Transverse colon (tissue), 4 donors: ENCODE measurements around the gene DAAM1. TPM values are rescaled to one million over a fixed set of nuclear protein-coding genes. Genes with fewer than 3 reads are reported as not detected.

Source experiments
- DNase-seq: peaks from one replicate; pipeline ENCODE4 v3.0.0-alpha.2; 2019
- H3K27ac ChIP-seq, 4 donors: fragments of 200-600 bp; sonication (generic); 2 replicates each; pipeline ENCODE4 v1.5.1; 2016 to 2018; ENCODE audit warnings: inconsistent platforms in 4 of 4
- H3K27me3 ChIP-seq: fragments of 200-600 bp; sonication (generic); 2 replicates; pipeline ENCODE4 v1.5.1; 2017; ENCODE audit warnings: inconsistent platforms
- H3K36me3 ChIP-seq, 4 donors: fragments of 200-600 bp; sonication (generic); 2 replicates each; pipeline ENCODE4 v1.5.1; 2017 to 2019; ENCODE audit warnings: inconsistent platforms in 4 of 4
- H3K4me1 ChIP-seq, 4 donors: fragments of 200-600 bp; sonication (generic); 2 replicates each; pipeline ENCODE4 v1.5.1; 2017 to 2020; ENCODE audit warnings: inconsistent platforms in 4 of 4
- H3K4me3 ChIP-seq, 4 donors: fragments of 200-600 bp; sonication (generic); 1 replicate in 1 of 4; 2 replicates in 3 of 4; pipeline versions ENCODE4 v1.5.1 to v1.6.1; 2017 to 2019; ENCODE audit warnings: inconsistent platforms in 4 of 4
- H3K9me3 ChIP-seq, 2 donors: fragments of 200-600 bp; sonication (generic); 2 replicates each; pipeline ENCODE4 v1.5.1; 2017 to 2019; ENCODE audit warnings: inconsistent platforms in 2 of 2
- EP300 ChIP-seq: sonication (generic); formaldehyde crosslinking; IDR thresholded peaks from one replicate; pipeline ENCODE4 v1.6.1; 2017; ENCODE audit warnings: antibody characterized with exemption, low read depth
- POLR2A ChIP-seq: fragments of 450-650 bp; IDR thresholded peaks from one replicate; pipeline ENCODE4 v1.6.1; 2016; ENCODE audit warnings: antibody characterized with exemption, mild to moderate bottlenecking, moderate library complexity
- POLR2AphosphoS5 ChIP-seq, 3 donors: sonication (generic); formaldehyde crosslinking; IDR thresholded peaks; one replicate each; pipeline ENCODE4 v1.6.1; 2016; ENCODE audit warnings: antibody characterized with exemption in 3 of 3
- WGBS, 2 donors: methylation state at CpG; one replicate each; pipeline ENCODE4 v1.1.5; 2018; ENCODE audit warnings: low coverage in 1 of 2; 5-methylcytosine and 5-hydroxymethylcytosine counted together
- in situ Hi-C, 4 donors: fragments of 200-750 bp; cut with MboI; loops; one replicate each; pipeline versions ENCODE4 v1.15.0 to v1.15.1; 2017; ENCODE audit warnings: low sequenced_read_pairs in 3 of 4, low pct_ligation_motif_present in 1 of 4, low pct_unique_long_range_greater_than_20kb in 1 of 4
- intact Hi-C: fragments of 100-400 bp; cut with DNase I; formaldehyde crosslinking; loops from one replicate; pipeline ENCODE4 v1.15.1; 2023; ENCODE audit warnings: low total_unique reads
- total RNA-seq, 4 donors: library from RNA; depleted of rRNA; stranded (reverse); fragments of >200 nt; gene quantifications; one replicate each; pipeline ENCODE4 v1.1.0, GENCODE V29; 2016
- TF ChIP-seq, protein P1 (sequence below), 5 experiments: fragments of 200-600 bp in 3 of 5; fragments of 450-650 bp in 2 of 5; sonication (generic) in 3 of 5; IDR thresholded peaks; 1 replicate in 2 of 5; 2 replicates in 3 of 5; pipeline ENCODE4 v1.5.1; 2016 to 2017; ENCODE audit warnings: antibody characterized with exemption in 5 of 5, inconsistent platforms in 3 of 5, mild to moderate bottlenecking in 2 of 5, moderate library complexity in 1 of 5

The DAAM1 gene
- total RNA-seq, 4 donors from 2014 or later: 23.9 to 44.5 (median 42.8) TPM

DNA sequence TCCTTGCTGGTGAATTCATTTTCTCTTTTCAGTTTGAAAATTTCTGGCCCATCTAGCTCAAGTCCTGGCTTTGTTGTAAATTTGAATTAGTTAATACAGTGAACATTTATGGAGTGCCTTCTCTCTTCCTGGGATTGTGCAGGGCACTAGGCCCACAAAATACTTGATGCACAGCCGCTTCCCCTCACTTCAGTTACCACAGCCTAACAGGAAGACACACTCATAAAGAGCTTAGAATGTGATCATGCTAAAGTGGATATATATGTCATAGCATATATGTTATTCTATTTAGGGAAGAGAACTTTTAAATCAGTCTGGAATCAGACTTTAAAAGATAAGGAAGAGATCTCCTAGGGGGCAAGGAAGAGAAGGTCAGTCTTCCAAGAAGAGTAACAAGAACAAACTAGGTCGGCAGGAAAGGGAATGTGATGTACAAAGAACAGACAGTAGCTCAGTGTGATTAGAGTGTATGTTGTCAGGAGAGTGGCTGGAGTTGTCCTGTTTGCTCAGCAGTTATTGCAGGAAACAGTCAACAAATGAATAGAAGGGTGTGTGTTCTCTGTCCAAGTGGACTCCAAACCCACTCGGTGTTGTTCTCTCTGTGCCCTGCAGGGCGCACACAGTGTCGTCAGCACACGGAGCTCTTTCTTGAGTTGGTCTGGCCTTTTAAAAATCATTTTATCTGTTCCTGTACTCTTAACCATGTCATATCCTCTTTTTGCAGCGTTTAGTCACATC, 74.4 kb downstream of the DAAM1 start:
- no peak overlapping the region for H3K4me3 ChIP-seq
- peak; percentile 61 for DNase-seq
- 50 to 56% methylated on average over 3 to 7 of the region's 7 CpGs for WGBS, 2 donors
- peak overlapping the region; percentile 29 to 53 (median 52) for H3K27ac ChIP-seq
- H3K27me3 ChIP-seq: no peaks in the 10 kb centered on the region
- H3K36me3 ChIP-seq: no peaks in the 10 kb centered on the region
- H3K4me1 ChIP-seq: peaks cover 0 to 22% (median 9%) of the 10 kb centered on the region in 4 donors
- intact Hi-C loops: no loop called here
- H3K9me3 ChIP-seq: no peaks in the 10 kb centered on the region
- TF ChIP-seq, protein P1, sequence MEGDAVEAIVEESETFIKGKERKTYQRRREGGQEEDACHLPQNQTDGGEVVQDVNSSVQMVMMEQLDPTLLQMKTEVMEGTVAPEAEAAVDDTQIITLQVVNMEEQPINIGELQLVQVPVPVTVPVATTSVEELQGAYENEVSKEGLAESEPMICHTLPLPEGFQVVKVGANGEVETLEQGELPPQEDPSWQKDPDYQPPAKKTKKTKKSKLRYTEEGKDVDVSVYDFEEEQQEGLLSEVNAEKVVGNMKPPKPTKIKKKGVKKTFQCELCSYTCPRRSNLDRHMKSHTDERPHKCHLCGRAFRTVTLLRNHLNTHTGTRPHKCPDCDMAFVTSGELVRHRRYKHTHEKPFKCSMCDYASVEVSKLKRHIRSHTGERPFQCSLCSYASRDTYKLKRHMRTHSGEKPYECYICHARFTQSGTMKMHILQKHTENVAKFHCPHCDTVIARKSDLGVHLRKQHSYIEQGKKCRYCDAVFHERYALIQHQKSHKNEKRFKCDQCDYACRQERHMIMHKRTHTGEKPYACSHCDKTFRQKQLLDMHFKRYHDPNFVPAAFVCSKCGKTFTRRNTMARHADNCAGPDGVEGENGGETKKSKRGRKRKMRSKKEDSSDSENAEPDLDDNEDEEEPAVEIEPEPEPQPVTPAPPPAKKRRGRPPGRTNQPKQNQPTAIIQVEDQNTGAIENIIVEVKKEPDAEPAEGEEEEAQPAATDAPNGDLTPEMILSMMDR (IDR thresholded peaks at IDR 0.05): peak; percentile 32 to 76 (median 55)
- TF ChIP-seq POLR2AphosphoS5 (IDR thresholded peaks at IDR 0.05) (peak in 2 of 3 donors; percentile 7 to 43), POLR2A (no peak), EP300 (no peak)
- in situ Hi-C loops: no loop called here

DNA sequence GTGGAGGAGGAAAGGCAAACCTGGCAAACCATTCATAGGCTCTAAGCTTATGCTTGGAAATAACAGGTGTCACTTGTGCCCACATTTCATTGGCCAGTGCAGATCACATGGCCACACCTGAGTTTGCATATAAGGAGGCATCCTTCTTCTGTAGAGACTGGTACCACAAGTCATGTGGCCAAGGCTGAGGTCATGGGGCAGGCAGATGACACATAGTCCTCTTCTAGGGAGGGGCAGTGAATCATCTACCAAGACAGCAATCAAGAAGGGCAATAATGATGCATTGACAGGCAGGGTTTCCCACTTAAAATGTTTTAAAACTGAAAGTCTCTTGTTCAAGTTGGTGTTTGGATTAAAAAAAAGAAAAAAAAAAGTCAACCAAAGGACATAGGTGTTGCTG, 77.3 kb downstream of the DAAM1 start:
- H3K9me3 ChIP-seq: no peaks in the 10 kb centered on the region
- no peak overlapping the region for H3K27ac ChIP-seq
- H3K4me1 ChIP-seq: peaks cover 0 to 15% (median 9%) of the 10 kb centered on the region in 4 donors
- intact Hi-C loops (no loop called here), in situ Hi-C loops (no loop called here)
- H3K27me3 ChIP-seq: no peaks in the 10 kb centered on the region
- no peak overlapping the region for H3K4me3 ChIP-seq
- peak; percentile 35 for DNase-seq
- H3K36me3 ChIP-seq: no peaks in the 10 kb centered on the region
- TF ChIP-seq, protein P1 (IDR thresholded peaks at IDR 0.05): no peak
- TF ChIP-seq POLR2AphosphoS5 (IDR thresholded peaks at IDR 0.05) (no peak), POLR2A (no peak), EP300 (no peak)

DNA sequence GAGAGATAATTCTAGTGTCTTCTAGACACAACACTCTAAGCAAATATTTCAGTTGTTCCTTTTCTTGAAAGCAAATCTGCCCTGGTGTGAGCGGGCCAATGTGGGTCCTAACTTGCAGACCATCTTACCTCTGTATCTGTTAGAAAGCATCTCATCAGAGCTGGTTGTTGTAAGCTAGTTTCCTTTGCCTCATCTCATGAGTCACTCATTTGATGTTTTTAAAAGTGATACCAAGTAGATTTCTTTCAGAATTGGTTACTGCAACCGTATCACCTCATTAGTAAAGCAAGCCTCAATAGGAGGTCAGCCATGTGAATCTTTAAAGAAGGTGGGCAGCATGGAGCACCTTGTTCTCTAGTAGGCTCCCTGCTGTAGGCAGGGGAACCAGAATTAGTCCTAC, 78.6 kb downstream of the DAAM1 start:
- H3K36me3 ChIP-seq: no peaks in the 10 kb centered on the region
- DNase-seq: no peak
- in situ Hi-C loops (no loop called here), intact Hi-C loops (no loop called here)
- TF ChIP-seq POLR2A (no peak), EP300 (no peak), POLR2AphosphoS5 (IDR thresholded peaks at IDR 0.05) (no peak)
- TF ChIP-seq, protein P1 (IDR thresholded peaks at IDR 0.05): no peak
- no peaks in the 10 kb centered on the region for H3K9me3 ChIP-seq
- no peaks in the 10 kb centered on the region for H3K27me3 ChIP-seq
- H3K4me3 ChIP-seq: no peak overlapping the region
- 86 to 100% methylated on average over 1 to 2 of the region's 2 CpGs for WGBS, 2 donors
- peaks cover 0 to 15% (median 9%) of the 10 kb centered on the region in 4 donors for H3K4me1 ChIP-seq
- no peak overlapping the region for H3K27ac ChIP-seq

DNA sequence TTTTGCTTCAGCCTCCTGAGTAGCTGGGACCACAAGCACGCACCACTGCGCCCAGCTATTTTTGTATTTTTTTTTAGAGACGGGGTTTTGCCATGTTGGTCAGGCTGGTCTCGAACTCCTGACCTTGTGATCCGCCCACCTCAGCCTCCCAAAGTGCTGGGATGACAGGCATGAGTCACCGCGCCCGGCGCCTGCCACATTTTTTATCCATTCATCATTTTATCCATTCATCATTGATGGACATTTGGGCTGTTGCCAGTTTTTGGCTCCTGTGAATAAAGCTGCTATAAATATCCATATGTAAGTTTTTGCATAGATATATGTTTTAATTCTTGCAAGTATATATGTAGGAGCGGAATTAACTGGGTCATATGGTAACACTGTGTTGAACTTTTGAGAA, 79.5 kb downstream of the DAAM1 start:
- WGBS, 2 donors: 88 to 90% methylated on average over 10 of the region's 10 CpGs
- TF ChIP-seq EP300: no peak
- TF ChIP-seq POLR2A: no peak
- TF ChIP-seq, protein P1 (IDR thresholded peaks at IDR 0.05): no peak
- no peak for TF ChIP-seq POLR2AphosphoS5 (IDR thresholded peaks at IDR 0.05)

More for the DNA sequence above, 79.5 kb downstream of the DAAM1 start:
- DNase-seq: no peak
- no peaks in the 10 kb centered on the region for H3K27me3 ChIP-seq
- intact Hi-C loops (no loop called here), in situ Hi-C loops (no loop called here)
- H3K4me1 ChIP-seq: peaks cover 0 to 6% (median 3%) of the 10 kb centered on the region in 4 donors
- H3K9me3 ChIP-seq: no peaks in the 10 kb centered on the region
- no peak overlapping the region for H3K27ac ChIP-seq
- H3K4me3 ChIP-seq: no peak overlapping the region
- H3K36me3 ChIP-seq: no peaks in the 10 kb centered on the region
